Ishikawa (cell line): Measurements from ENCODE around the gene CPPED1.

ENCODE experiments used
- CREB1 ChIP-seq: IDR thresholded peaks from 2 replicates; pipeline ENCODE4 v1.6.1; 2012; ENCODE audit warnings: low read depth
- EGR1 ChIP-seq: IDR thresholded peaks from 2 replicates; pipeline ENCODE4 v1.6.1; 2012
- EP300 ChIP-seq: IDR thresholded peaks from 2 replicates; pipeline ENCODE4 v1.6.1; 2012; ENCODE audit warnings: borderline replicate concordance
- NFIC ChIP-seq: IDR thresholded peaks from 2 replicates; pipeline ENCODE4 v1.6.1; 2012
- TAF1 ChIP-seq: IDR thresholded peaks from 2 replicates; pipeline ENCODE4 v1.6.1; 2012; ENCODE audit warnings: low read depth, mild to moderate bottlenecking
- TEAD4 ChIP-seq: IDR thresholded peaks from 2 replicates; pipeline ENCODE4 v1.6.1; 2012
- YY1 ChIP-seq: IDR thresholded peaks from 2 replicates; pipeline ENCODE4 v1.6.1; 2012; ENCODE audit warnings: low read depth
- TF ChIP-seq, protein P1 (sequence below): IDR thresholded peaks from 2 replicates; pipeline ENCODE4 v1.6.1; 2012

DNA sequence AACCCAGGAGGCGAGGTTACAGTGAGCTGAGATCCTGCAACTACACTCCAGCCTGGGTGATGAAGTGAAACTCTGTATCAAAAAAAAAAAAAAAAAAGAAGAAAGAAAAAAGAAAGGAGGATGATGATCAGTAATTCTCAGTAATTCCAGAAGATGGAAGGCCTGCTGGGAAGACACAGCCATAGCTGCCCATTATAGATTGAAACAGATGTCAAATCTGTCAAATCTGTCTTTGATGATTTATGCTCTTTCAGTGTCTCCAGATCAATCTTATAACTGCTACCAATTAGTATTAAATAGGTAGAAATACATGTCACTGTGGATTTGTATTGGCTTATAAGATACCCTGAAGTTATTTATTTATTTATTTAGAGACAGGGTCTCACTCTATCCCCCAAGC, 42.9 kb upstream of the CPPED1 start:
- TF ChIP-seq YY1 (no peak), EP300 (no peak), EGR1 (no peak), TAF1 (no peak), TEAD4 (no peak), CREB1 (no peak), NFIC (no peak)
- TF ChIP-seq, protein P1, sequence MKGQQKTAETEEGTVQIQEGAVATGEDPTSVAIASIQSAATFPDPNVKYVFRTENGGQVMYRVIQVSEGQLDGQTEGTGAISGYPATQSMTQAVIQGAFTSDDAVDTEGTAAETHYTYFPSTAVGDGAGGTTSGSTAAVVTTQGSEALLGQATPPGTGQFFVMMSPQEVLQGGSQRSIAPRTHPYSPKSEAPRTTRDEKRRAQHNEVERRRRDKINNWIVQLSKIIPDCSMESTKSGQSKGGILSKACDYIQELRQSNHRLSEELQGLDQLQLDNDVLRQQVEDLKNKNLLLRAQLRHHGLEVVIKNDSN, result no peak
